ENCODE data around the gene STRIP1. TPM values are rescaled to one million over a fixed set of nuclear protein-coding genes. Genes with fewer than 3 reads are reported as not detected.

Gene STRIP1
- polyA plus RNA-seq, 2 of the 4 experiments (the other 2 are of a cell fraction), result 16.4 to 16.7 TPM

DNA sequence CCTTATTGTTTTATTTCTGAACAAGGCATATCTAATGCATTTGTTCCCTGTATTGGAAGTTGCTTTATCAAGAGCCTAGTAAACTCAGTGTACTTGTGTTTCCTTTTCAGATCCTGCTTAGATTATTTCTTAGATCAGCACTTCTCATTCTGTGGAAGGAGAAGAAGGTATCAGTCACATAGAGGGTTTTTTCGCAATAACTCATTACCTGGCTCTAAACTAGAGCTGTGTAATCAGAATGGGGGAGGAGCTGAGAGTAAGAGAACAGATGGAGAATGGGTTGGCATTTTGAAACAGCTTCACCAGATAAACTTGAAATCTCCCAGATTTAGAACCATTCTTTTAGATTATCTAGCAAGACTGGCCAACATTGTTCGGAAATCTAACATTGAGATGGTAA is 38.9 kb upstream of the STRIP1 start:
- ChIA-PET CTCF (interaction anchor here (1.5 to 7.3 kb wide), 3 partner anchors 11 to 223 kb away, joined by 3 to 44 read pairs (median 4); partner anchors contain the start of gene AHCYL1), POLR2A (no interaction called here)
- DNase-seq (ENCODE audit: low read depth in 1 of 2, low spot score in 1 of 2), result no peak
- 89% methylated on average over 2 of the region's 2 CpGs for WGBS (ENCODE audit: missing lambda C conversion rate)
- no peak for ATAC-seq
- Histone ChIP-seq H3K4me1 (peaks cover 58% of the 10 kb centered on the region), H3K4me2 (no peak overlapping the region), H3K4me3 (no peak overlapping the region), H3K27ac (no peak overlapping the region), H3K9me3 (no peaks in the 10 kb centered on the region)
- FAIRE-seq, result no peak
- no peak for TF ChIP-seq EP300 (IDR thresholded peaks at IDR 0.05)
- TF ChIP-seq, protein P1, sequence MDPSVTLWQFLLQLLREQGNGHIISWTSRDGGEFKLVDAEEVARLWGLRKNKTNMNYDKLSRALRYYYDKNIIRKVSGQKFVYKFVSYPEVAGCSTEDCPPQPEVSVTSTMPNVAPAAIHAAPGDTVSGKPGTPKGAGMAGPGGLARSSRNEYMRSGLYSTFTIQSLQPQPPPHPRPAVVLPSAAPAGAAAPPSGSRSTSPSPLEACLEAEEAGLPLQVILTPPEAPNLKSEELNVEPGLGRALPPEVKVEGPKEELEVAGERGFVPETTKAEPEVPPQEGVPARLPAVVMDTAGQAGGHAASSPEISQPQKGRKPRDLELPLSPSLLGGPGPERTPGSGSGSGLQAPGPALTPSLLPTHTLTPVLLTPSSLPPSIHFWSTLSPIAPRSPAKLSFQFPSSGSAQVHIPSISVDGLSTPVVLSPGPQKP (IDR thresholded peaks at IDR 0.05; ENCODE audit: low read depth, low read length), result no peak
- TF ChIP-seq, protein P2, sequence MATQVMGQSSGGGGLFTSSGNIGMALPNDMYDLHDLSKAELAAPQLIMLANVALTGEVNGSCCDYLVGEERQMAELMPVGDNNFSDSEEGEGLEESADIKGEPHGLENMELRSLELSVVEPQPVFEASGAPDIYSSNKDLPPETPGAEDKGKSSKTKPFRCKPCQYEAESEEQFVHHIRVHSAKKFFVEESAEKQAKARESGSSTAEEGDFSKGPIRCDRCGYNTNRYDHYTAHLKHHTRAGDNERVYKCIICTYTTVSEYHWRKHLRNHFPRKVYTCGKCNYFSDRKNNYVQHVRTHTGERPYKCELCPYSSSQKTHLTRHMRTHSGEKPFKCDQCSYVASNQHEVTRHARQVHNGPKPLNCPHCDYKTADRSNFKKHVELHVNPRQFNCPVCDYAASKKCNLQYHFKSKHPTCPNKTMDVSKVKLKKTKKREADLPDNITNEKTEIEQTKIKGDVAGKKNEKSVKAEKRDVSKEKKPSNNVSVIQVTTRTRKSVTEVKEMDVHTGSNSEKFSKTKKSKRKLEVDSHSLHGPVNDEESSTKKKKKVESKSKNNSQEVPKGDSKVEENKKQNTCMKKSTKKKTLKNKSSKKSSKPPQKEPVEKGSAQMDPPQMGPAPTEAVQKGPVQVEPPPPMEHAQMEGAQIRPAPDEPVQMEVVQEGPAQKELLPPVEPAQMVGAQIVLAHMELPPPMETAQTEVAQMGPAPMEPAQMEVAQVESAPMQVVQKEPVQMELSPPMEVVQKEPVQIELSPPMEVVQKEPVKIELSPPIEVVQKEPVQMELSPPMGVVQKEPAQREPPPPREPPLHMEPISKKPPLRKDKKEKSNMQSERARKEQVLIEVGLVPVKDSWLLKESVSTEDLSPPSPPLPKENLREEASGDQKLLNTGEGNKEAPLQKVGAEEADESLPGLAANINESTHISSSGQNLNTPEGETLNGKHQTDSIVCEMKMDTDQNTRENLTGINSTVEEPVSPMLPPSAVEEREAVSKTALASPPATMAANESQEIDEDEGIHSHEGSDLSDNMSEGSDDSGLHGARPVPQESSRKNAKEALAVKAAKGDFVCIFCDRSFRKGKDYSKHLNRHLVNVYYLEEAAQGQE (IDR thresholded peaks at IDR 0.05), result no peak
- TF ChIP-seq TFCP2L1 (CRISPR knock-in tag; IDR thresholded peaks at IDR 0.05), result no peak
- TF ChIP-seq, protein P3, sequence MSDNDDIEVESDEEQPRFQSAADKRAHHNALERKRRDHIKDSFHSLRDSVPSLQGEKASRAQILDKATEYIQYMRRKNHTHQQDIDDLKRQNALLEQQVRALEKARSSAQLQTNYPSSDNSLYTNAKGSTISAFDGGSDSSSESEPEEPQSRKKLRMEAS (IDR thresholded peaks at IDR 0.05), result no peak
- TF ChIP-seq BHLHE40 (IDR thresholded peaks at IDR 0.05; ENCODE audit: low read depth, low read length), result no peak
- no peak for TF ChIP-seq NFE2L2 (conservative IDR thresholded peaks at IDR 0.05; ENCODE audit: low read length)
- TF ChIP-seq MAFK (IDR thresholded peaks at IDR 0.05; ENCODE audit: partially characterized antibody), result no peak
- no peak for TF ChIP-seq SREBF2 (IDR thresholded peaks at IDR 0.05)
- TF ChIP-seq MYC (IDR thresholded peaks at IDR 0.05; ENCODE audit: borderline replicate concordance, low read length), result no peak
- no peak for TF ChIP-seq TP53 (CRISPR knock-in tag; IDR thresholded peaks at IDR 0.05)
- TF ChIP-seq FOXS1 (CRISPR knock-in tag; IDR thresholded peaks at IDR 0.05), result no peak

DNA sequence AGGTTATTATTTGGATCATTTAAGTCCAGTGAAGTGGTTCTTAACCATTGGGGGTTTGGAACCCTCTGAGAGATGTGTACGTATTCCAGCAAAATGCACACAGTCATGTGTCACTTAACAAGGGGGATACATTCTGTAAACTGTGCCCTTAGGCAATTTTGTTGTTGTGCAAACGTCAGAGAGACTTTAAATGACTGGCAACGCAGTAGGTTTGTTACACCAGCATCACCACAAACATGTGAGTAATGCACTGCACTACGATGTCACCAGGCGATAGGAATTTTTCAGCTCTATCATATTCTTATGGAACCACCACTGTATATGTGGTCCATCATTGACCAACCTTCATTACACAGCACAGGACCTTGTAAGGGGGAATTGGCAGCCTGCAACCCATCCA is 37.9 kb upstream of the STRIP1 start:
- 67% methylated on average over 5 of the region's 5 CpGs for WGBS (ENCODE audit: missing lambda C conversion rate)
- no peak for DNase-seq (ENCODE audit: low read depth in 1 of 2, low spot score in 1 of 2)
- ChIA-PET CTCF (interaction anchor here (1.2 to 7.3 kb wide), 5 partner anchors 11 to 356 kb away, joined by 3 to 44 read pairs (median 4); partner anchors contain the start of gene AHCYL1), POLR2A (no interaction called here)
- H3K4me1 ChIP-seq, result peaks cover 65% of the 10 kb centered on the region
- TF ChIP-seq RARB (CRISPR knock-in tag; IDR thresholded peaks at IDR 0.05) (no peak), FOXS1 (CRISPR knock-in tag; IDR thresholded peaks at IDR 0.05) (no peak), POLR2A (IDR thresholded peaks at IDR 0.05; ENCODE audit: low read length) (no peak), HOXB13 (CRISPR knock-in tag; IDR thresholded peaks at IDR 0.05; ENCODE audit: low read depth) (no peak), JUNB (IDR thresholded peaks at IDR 0.05) (no peak), CHD2 (IDR thresholded peaks at IDR 0.05; ENCODE audit: low read length, partially characterized antibody) (no peak), BHLHE40 (IDR thresholded peaks at IDR 0.05; ENCODE audit: low read depth, low read length) (no peak), KDM5A (IDR thresholded peaks at IDR 0.05) (no peak), KDM1A (IDR thresholded peaks at IDR 0.05; ENCODE audit: low read depth) (no peak), RAD21 (conservative IDR thresholded peaks at IDR 0.05 in 1 of 2, IDR thresholded peaks at IDR 0.05 in 1 of 2) (no peak), EHF (CRISPR knock-in tag; IDR thresholded peaks at IDR 0.05) (no peak)
- TF ChIP-seq, protein P4, sequence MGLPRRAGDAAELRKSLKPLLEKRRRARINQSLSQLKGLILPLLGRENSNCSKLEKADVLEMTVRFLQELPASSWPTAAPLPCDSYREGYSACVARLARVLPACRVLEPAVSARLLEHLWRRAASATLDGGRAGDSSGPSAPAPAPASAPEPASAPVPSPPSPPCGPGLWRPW (IDR thresholded peaks at IDR 0.05), result no peak
- TF ChIP-seq, protein P5, sequence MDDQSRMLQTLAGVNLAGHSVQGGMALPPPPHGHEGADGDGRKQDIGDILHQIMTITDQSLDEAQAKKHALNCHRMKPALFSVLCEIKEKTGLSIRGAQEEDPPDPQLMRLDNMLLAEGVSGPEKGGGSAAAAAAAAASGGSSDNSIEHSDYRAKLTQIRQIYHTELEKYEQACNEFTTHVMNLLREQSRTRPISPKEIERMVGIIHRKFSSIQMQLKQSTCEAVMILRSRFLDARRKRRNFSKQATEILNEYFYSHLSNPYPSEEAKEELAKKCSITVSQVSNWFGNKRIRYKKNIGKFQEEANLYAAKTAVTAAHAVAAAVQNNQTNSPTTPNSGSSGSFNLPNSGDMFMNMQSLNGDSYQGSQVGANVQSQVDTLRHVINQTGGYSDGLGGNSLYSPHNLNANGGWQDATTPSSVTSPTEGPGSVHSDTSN (IDR thresholded peaks at IDR 0.05), result no peak
- TF ChIP-seq, protein P1 (IDR thresholded peaks at IDR 0.05; ENCODE audit: low read depth, low read length), result no peak
- TF ChIP-seq, protein P3 (IDR thresholded peaks at IDR 0.05), result no peak
- TF ChIP-seq, protein P2 (IDR thresholded peaks at IDR 0.05), result no peak
- H3K9me3 ChIP-seq, result no peaks in the 10 kb centered on the region
- H3K4me2 ChIP-seq, result 0 out of 3 replicates have a peak overlapping the region, but pooled peaks have one; percentile 12
- peak in 1 of 2 experiments; percentile 39; a peak in 1 of 6 replicates for ATAC-seq
- no peak overlapping the region for H3K4me3 ChIP-seq
- no peak for FAIRE-seq
- no peak overlapping the region; a peak in 1 of 6 replicates for H3K27ac ChIP-seq
